Fibroblast of lung (primary cell): ENCODE data around the gene ZNF785. TPM values are rescaled to one million over a fixed set of nuclear protein-coding genes. Genes with fewer than 3 reads are reported as not detected.
A peak's percentile ranks its signal among the peaks of the same experiment; 100 is the strongest.

Experiments
- DNase-seq, 2 donors: peaks; one replicate each; pipeline versions ENCODE4 v3.0.0 to v3.0.0-alpha.2; 2010; ENCODE audit warnings: low read depth in 2 of 2
- H2AFZ ChIP-seq: 2 replicates; pipeline ENCODE4 v1.5.1; 2012; ENCODE audit warnings: low read length, control low read depth, inconsistent platforms
- H3K27ac ChIP-seq: 2 replicates; pipeline ENCODE4 v1.5.1; 2011; ENCODE audit warnings: low read length, control low read depth; ENCODE audit not compliant: insufficient read depth
- H3K27me3 ChIP-seq: 2 replicates; pipeline ENCODE4 v1.5.1; 2011; ENCODE audit warnings: mild to moderate bottlenecking, low read length; ENCODE audit not compliant: control insufficient read depth, insufficient read depth
- H3K36me3 ChIP-seq: 2 replicates; pipeline ENCODE4 v1.5.1; 2011; ENCODE audit warnings: low read length; ENCODE audit not compliant: control insufficient read depth, insufficient read depth
- H3K4me1 ChIP-seq: 2 replicates; pipeline ENCODE4 v1.5.1; 2011; ENCODE audit warnings: low read length; ENCODE audit not compliant: control insufficient read depth, insufficient read depth; ENCODE audit errors: extremely low read depth
- H3K4me2 ChIP-seq: 2 replicates; pipeline ENCODE4 v1.5.1; 2011; ENCODE audit warnings: low read length, control low read depth; ENCODE audit not compliant: insufficient read depth; ENCODE audit errors: extremely low read depth
- H3K4me3 ChIP-seq, 4 experiments: fragments of 200-600 bp in 1 of 4; sonication (generic) in 1 of 4; replicated peaks in 1 of 4; 2 replicates each; pipeline ENCODE4 v1.5.1; 2011 to 2016; ENCODE audit warnings: low read length in 4 of 4, low read depth in 3 of 4, mild to moderate bottlenecking in 3 of 4, control low read depth in 2 of 4, inconsistent platforms in 1 of 4, mixed read lengths in 1 of 4; ENCODE audit not compliant: insufficient read depth in 1 of 4; ENCODE audit errors: control extremely low read depth in 1 of 4
- H3K79me2 ChIP-seq: 2 replicates; pipeline ENCODE4 v1.5.1; 2012; ENCODE audit warnings: mild to moderate bottlenecking, low read length, inconsistent platforms; ENCODE audit not compliant: control insufficient read depth, insufficient read depth
- H3K9ac ChIP-seq: 2 replicates; pipeline ENCODE4 v1.5.1; 2011; ENCODE audit warnings: mild to moderate bottlenecking, low read length, control low read depth; ENCODE audit not compliant: insufficient read depth
- H3K9me3 ChIP-seq: 2 replicates; pipeline ENCODE4 v1.5.1; 2012; ENCODE audit warnings: low read depth, low read length; ENCODE audit not compliant: control insufficient read depth, insufficient read depth
- H4K20me1 ChIP-seq: 2 replicates; pipeline ENCODE4 v1.5.1; 2011; ENCODE audit warnings: low read length; ENCODE audit not compliant: control insufficient read depth, insufficient read depth; ENCODE audit errors: extremely low read depth
- EZH2 ChIP-seq: IDR thresholded peaks from 2 replicates; pipeline ENCODE4 v1.5.1; 2012; ENCODE audit warnings: low read length, control low read depth, mild to moderate bottlenecking; ENCODE audit errors: missing control alignments
- polyA plus RNA-seq, 2 donors: library from polyadenylated mRNA; depleted of rRNA in 1 of 2; stranded (reverse) in 1 of 2; unstranded in 1 of 2; fragments of >200 nt; gene quantifications; 2 replicates each; pipeline ENCODE4 v1.2.1, GENCODE V29; 2011 to 2012; ENCODE audit warnings: missing spikeins in 1 of 2
- total RNA-seq: library from RNA; depleted of rRNA; stranded (reverse); fragments of >200 nt; gene quantifications from 2 replicates; pipeline ENCODE4 v1.2.1, GENCODE V29; 2014
- TF ChIP-seq, protein P1 (sequence below), 2 donors: IDR thresholded peaks in 1 of 2; conservative IDR thresholded peaks in 1 of 2; 1 replicate in 1 of 2; 2 replicates in 1 of 2; pipeline ENCODE4 v1.5.1; 2011 to 2012; ENCODE audit warnings: low read length in 2 of 2, control low read depth in 1 of 2, inconsistent platforms in 1 of 2, low read depth in 1 of 2, mild to moderate bottlenecking in 1 of 2

The ZNF785 gene
- total and polyA plus RNA-seq, 2 donors (not counting 1 experiment from before 2014, with no cell fraction given), result 6.6 to 7.1 TPM

DNA sequence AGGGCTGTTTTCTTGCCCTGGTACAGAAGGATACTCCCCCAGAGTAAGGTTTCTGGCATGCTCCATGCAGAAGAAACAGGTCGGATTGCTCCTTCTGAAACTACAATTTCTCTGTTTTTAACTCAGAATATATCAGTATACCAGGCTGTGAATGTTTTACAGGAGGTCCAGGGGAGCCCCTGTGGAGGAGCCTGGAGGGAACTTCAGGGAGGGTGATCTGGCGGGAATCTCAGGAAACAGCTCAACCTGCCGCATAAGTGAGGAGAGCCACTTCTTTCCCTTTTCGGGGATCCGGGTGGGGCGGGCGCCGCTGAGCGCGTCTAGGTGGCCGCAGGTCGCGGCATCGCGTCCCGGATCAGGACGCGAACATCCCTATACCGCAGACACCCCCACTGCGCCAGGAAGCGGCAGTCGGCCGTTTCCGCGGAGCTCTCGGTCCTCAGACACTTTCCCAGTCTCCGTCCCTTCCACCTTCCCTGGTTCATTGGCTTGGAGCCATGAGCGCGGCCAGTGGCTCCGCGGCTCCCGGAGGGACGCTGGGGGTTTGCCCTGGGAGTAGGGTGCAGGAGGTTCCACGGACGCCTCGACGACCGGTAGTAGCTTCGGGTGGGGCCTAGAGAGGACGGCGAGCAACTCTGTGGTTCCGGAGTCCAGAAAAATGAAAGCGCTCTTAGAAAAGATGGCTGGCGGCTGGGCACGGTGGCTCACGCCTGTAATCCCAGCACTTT, 24.2 kb downstream of the ZNF785 start:
- no peaks in the 10 kb centered on the region for H3K4me1 ChIP-seq
- peak overlapping the region in 2 of 4 experiments; percentile 1 to 45 for H3K4me3 ChIP-seq
- H3K27ac ChIP-seq, result no peak overlapping the region
- H3K9me3 ChIP-seq, result no peaks in the 10 kb centered on the region
- H2AFZ ChIP-seq, result peak overlapping the region; percentile 81
- TF ChIP-seq, protein P1, sequence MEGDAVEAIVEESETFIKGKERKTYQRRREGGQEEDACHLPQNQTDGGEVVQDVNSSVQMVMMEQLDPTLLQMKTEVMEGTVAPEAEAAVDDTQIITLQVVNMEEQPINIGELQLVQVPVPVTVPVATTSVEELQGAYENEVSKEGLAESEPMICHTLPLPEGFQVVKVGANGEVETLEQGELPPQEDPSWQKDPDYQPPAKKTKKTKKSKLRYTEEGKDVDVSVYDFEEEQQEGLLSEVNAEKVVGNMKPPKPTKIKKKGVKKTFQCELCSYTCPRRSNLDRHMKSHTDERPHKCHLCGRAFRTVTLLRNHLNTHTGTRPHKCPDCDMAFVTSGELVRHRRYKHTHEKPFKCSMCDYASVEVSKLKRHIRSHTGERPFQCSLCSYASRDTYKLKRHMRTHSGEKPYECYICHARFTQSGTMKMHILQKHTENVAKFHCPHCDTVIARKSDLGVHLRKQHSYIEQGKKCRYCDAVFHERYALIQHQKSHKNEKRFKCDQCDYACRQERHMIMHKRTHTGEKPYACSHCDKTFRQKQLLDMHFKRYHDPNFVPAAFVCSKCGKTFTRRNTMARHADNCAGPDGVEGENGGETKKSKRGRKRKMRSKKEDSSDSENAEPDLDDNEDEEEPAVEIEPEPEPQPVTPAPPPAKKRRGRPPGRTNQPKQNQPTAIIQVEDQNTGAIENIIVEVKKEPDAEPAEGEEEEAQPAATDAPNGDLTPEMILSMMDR (conservative IDR thresholded peaks at IDR 0.05 in 1 of 2, IDR thresholded peaks at IDR 0.05 in 1 of 2; ENCODE audit: low read depth in 1 of 2, low read length in 2 of 2), result no peak
- no peak for TF ChIP-seq EZH2
- H3K36me3 ChIP-seq, result no peaks in the 10 kb centered on the region
- H3K9ac ChIP-seq, result no peak overlapping the region
- no peaks in the 10 kb centered on the region for H4K20me1 ChIP-seq
- peaks cover 3% of the 10 kb centered on the region for H3K27me3 ChIP-seq
- peaks cover 6% of the 10 kb centered on the region for H3K79me2 ChIP-seq
- no peak for DNase-seq
- peak overlapping the region; percentile 66 for H3K4me2 ChIP-seq

DNA sequence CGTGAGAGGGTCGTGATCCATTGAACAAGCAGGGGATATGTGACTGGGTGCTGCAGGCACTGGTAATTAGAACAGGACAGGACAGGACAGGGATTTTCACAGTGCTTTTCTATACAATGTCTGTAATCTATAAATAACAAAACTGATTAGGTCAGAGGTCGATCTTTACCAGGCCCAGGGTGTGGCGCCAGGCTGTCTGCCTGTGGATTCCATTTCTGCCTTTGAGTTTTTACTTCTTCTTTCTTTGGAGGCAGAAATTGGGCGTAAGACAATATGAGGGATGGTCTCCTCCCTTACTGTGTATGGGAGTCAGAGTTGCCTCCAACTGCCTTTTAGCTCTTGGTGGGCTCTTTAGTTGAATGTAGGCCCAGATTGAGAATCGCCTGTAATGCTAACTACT, 25.8 kb downstream of the ZNF785 start:
- Histone ChIP-seq H4K20me1 (no peaks in the 10 kb centered on the region), H3K9ac (no peak overlapping the region), H3K4me1 (no peaks in the 10 kb centered on the region), H3K4me2 (no peak overlapping the region), H2AFZ (no peak overlapping the region), H3K9me3 (no peaks in the 10 kb centered on the region), H3K27ac (no peak overlapping the region), H3K4me3 (no peak overlapping the region), H3K79me2 (peaks cover 8% of the 10 kb centered on the region), H3K27me3 (no peaks in the 10 kb centered on the region), H3K36me3 (peaks cover 9% of the 10 kb centered on the region)
- no peak for TF ChIP-seq EZH2
- DNase-seq, result no peak

DNA sequence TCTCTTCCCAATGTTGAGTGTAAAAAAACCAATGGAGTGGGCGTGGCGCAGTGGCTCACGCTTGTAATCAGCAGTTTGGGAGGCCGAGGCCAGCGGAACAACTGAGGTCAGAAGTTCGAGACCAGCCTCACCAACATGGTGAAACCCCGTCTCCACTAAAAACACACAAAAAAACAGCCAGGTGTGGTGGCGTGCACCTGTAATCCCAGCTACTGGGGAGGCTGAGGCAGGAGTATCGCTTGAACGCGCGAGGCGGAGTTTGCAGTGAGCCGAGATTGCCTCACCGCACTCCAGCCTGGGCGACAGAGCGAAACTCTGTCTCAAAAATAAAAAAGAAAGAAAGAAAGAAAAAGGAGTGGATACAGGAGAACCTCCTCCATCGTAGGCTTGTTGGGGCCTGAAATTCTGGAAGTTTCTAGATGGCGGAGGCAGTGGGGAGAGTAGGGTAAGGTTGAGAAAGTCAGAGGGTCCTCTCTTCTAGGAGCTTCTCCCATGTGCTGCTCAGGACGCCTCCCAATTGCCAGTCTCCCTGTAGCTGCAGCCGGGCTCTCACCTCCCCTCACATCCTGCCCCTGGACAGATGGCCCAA, 26.6 kb downstream of the ZNF785 start:
- H3K9ac ChIP-seq, result peak overlapping the region; percentile 36

More for the DNA sequence above, 26.6 kb downstream of the ZNF785 start:
- Histone ChIP-seq H3K79me2 (peaks cover 8% of the 10 kb centered on the region), H3K36me3 (peaks cover 10% of the 10 kb centered on the region), H4K20me1 (no peaks in the 10 kb centered on the region), H3K27me3 (no peaks in the 10 kb centered on the region), H3K4me2 (peak overlapping the region; percentile 75), H3K9me3 (no peaks in the 10 kb centered on the region), H2AFZ (peak overlapping the region; percentile 83), H3K4me1 (no peaks in the 10 kb centered on the region), H3K27ac (peak overlapping the region; percentile 49), H3K4me3 (peak overlapping the region; percentile 15 to 82 (median 36))
- no peak for DNase-seq
- TF ChIP-seq EZH2, result no peak
- TF ChIP-seq, protein P1 (conservative IDR thresholded peaks at IDR 0.05 in 1 of 2, IDR thresholded peaks at IDR 0.05 in 1 of 2; ENCODE audit: low read depth in 1 of 2, low read length in 2 of 2), result no peak
